GM18505 (cell line): Measurements from ENCODE around the gene KLHL17.
"Not testable (repeated sequence)": the region's sequence is repeated elsewhere in the genome, so short reads cannot be mapped to it uniquely, and the experiment has no call there.

ENCODE experiments used
- ATAC-seq: cut with Tn5 transposase; IDR thresholded peaks from one replicate; pipeline ENCODE4 v1.9.1; 2021; ENCODE audit not compliant: unreplicated experiment
- POLR2A ChIP-seq: IDR thresholded peaks from 4 replicates; pipeline ENCODE4 v1.6.1; 2011; ENCODE audit warnings: borderline replicate concordance; ENCODE audit not compliant: insufficient read depth, insufficient read length; ENCODE audit errors: extremely low read depth

Gene KLHL17

DNA sequence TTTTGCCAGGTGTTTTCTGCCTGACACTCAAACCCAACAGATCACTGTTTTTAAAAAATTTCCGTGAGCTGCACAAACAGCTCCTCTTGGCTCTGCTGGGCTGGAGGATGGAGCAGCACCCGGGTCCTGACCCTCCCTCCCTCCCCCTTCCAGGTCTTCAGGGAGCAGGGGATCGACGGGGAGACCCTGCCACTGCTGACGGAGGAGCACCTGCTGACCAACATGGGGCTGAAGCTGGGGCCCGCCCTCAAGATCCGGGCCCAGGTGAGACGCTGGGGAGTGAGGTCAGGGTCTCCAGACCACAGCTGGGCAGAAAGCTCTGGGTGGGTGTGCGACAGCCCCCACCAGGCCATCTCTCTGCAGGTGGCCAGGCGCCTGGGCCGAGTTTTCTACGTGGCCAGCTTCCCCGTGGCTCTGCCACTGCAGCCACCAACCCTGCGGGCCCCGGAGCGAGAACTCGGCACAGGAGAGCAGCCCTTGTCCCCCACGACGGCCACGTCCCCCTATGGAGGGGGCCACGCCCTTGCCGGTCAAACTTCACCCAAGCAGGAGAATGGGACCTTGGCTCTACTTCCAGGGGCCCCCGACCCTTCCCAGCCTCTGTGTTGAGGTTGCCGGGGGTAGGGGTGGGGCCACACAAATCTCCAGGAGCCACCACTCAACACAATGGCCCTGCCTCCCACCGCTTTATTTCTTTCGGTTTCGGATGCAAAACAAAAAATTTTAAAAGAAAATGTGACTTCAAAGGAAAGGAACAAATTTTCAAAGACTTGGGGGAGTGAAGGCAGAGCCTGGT lies 16.6 kb upstream of the KLHL17 start:
- TF ChIP-seq POLR2A: no peak
- no peak for ATAC-seq

DNA sequence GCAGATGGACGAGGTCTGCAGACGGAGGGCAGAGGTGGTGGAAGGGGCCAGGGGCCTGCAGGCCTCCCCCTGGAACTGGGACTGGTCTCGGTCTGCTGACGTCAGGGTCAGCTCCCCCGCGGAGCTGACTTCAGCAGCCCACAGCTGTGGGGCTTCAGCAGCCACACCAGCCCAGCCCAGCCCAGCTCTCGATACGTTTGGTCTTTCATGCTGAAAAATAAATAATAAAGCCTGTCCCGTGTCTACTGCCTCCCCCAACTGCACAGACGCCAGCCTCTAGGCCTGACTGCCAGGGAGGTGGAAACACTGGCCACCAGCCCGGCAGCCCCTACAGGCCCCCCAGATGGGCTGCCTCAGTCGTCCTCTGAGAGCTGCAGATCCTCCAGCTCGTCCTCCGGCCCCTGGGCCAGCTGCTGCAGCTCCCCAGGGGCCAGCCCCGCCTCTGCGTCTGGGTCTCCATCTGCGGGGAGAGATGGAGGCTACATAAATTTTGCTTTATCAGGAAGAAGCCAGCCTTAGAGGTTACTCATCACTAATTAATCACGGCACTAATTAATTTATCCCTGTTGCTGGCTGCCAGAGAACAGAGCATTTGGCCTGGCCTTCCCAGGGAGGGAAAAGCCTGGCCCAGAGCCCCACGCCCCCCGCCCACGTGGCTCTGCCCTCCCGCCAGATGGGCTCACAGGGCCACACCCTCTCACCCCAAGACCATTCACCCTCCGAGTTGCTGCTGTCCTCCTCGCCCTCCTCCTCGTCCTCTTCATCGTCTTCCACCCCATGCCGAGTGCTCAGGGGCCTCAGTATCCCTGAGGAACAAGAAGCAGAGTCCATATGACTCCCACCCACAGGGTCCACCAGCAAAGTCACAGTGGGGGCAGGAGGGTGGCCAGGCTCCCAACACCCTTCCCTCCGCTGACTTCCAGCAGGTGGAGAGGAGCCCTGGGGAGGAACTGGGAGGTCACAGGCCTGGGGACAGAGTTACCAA lies 15.8 kb upstream of the KLHL17 start:
- ATAC-seq: no peak
- no peak for TF ChIP-seq POLR2A

DNA sequence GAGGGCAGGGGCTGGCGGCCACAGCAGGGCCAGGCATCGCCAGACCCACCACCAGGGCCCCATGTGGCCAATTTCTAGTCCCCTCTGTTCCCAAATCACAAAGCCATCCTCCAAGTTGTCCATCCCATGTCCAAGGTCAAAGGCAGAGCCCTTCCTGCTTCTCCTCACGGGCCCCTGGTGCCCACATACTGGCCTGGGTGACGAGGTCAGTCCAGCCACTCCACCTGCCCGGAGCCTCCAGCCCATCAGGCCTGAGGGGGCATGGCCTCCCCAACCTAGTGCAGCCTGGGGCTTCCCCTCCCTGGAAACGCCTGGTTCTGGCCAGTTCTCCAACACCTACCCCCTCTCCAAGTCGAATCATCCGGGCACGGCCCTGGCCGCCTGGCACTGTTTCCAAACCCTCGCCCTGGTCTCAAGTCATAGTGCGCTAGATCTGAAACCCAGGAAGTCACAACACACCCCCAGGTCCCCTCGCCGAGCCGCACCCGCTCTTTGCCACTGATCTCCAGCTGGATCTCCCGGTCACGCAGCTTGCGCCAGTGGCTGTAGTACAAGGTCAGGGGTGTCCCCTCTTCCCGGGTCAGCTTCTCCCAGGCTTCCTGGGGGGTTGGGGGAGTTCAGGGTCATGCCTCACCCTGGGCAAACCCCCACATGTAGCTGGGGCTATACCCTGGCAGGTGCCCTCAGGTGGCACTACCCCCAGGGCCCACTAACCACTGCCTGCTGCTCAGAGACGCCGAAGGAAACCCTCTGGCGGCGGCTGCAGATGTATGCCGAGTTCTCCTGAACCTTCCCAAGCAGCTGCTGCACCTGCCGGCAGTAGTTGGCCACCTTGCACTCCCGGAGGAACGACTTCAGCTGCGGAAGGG lies 14.5 kb upstream of the KLHL17 start:
- ATAC-seq: no peak

DNA sequence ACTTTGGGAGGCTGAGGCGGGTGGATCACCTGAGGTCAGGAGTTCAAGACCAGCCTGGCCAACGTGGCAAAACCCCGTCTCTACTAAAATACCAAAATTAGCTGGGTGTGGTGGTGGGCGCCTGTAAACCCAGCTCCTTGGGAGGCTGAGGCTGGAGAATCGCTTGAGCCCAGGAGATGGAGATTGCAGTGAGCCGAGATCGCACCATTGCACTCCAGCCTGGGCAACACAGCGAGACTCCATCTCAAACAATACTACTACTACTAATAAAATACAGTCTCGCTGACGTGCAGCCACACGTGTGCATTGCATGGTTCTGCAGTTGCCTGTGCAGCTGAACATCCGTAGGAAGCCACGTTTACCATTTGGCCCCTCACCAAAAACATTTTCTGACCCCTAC lies 13.6 kb upstream of the KLHL17 start:
- ATAC-seq: not testable (repeated sequence)

More for the DNA sequence above, 14.5 kb upstream of the KLHL17 start:
- no peak for TF ChIP-seq POLR2A

DNA sequence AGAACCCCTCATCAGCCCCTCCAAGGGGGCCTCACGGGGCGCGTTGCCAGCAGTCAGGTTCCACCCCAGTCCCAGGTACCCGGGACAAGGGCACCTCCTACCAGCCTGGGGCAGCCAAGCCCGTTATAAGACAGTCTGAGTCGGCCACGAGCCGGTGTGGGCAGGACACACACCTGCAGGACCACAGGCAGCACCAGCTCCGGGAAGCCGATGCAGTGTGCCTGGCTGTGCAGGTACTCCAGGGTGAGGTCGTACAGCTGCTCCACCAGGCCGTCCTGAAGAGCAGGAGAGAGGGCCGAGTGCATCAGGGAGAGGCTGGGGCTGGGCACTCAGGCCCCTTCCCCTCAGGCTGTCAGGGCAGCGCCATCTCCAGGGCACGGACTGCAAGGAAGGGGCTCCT lies 12.4 kb upstream of the KLHL17 start:
- no peak for ATAC-seq
- TF ChIP-seq POLR2A: no peak

DNA sequence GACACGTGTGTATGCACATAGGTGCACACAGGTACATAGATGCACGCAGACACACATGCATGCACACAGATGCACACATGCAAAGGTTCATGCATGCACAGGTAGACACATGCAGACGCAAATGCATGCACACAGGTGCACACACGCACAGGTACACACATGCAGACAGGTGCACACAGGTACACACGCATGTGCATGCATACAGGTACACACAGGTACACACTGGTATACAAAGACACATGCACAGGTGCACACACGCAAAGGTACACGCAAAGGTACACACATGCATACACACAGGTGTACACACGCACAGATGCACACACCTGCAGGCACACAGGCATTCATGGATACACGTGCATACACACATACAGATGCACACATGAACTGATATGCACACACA lies 10.1 kb upstream of the KLHL17 start:
- no peak for TF ChIP-seq POLR2A
- ATAC-seq: no peak

DNA sequence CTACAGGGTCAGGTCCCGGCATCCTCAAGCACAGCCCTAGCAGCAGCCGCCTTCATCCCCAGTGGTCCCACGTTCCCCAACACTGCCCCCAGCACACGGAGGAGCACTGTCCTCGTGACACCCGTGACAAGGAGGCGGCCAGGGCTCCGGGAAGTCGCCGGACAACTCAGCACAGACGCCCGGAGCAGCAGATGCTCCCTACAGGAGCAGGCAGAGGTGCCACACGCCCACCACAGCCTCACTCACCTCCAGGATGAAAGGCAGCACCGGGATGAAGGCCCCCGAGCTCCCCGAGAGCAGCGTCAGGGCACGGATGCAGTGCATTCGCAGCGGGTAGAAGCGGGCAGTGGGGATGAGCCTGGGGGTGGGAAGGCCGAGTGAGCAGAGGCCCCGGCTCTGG lies 9.5 kb upstream of the KLHL17 start:
- TF ChIP-seq POLR2A: no peak
- no peak for ATAC-seq

DNA sequence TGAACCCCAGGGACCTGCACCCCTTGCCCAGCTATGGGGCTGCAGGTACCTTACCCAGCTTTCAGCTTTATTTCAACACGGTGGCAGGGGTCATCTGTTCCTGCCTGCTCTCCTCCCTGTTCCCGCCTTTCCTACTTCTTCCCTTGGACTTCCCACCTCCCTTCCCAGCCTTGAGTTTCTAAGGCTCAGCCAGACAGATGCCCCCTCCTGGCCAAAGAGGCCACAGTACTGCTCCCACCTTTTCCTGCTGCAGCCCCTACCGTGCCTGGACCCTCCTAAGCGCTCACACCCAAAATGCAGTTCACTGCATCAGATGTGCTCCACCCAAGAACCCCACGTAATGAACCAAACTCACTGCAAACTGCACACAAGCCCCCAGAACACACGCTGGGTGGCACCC lies 9.0 kb upstream of the KLHL17 start:
- no peak for TF ChIP-seq POLR2A
- ATAC-seq: no peak

DNA sequence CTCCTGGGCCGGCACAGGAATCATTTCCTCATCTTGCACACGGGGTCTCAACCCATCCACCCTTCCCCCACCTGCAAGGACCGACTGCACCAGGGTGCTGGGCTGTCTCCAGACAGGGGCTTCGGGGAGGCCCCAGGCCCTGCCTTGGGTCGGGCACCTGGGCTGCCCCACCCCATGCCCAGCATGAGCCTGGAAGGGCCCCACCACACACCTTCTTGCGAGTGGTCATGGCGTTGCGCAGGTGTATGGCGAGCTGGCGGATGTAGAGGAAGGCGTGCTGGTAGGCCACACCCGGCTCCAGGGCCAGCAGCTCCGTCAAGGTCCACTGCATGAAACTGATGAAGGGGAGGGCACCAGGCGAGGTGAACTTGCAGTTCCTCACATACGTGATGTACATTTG lies 8.2 kb upstream of the KLHL17 start:
- no peak for TF ChIP-seq POLR2A
- ATAC-seq: no peak

DNA sequence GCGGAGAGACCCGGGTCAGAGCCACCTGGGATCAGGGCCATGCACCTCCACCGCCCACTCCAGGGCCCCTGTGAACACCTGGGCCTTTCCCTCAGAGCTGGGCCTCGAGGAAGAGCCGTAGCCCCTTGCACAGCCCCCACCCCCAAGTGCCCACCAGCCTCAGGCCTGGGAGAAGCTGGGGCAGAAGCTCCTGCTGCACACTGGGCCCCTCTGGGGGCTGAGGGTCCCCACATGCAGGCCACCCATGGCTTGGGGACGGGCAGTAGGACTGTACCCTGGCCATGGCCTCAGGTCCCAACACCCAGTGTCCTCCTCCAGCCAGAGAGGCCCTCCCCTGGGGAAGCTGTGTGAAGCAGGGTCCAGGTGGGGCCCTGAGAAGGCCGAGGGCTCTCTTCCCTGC lies 7.8 kb upstream of the KLHL17 start:
- TF ChIP-seq POLR2A: no peak
- ATAC-seq: no peak

DNA sequence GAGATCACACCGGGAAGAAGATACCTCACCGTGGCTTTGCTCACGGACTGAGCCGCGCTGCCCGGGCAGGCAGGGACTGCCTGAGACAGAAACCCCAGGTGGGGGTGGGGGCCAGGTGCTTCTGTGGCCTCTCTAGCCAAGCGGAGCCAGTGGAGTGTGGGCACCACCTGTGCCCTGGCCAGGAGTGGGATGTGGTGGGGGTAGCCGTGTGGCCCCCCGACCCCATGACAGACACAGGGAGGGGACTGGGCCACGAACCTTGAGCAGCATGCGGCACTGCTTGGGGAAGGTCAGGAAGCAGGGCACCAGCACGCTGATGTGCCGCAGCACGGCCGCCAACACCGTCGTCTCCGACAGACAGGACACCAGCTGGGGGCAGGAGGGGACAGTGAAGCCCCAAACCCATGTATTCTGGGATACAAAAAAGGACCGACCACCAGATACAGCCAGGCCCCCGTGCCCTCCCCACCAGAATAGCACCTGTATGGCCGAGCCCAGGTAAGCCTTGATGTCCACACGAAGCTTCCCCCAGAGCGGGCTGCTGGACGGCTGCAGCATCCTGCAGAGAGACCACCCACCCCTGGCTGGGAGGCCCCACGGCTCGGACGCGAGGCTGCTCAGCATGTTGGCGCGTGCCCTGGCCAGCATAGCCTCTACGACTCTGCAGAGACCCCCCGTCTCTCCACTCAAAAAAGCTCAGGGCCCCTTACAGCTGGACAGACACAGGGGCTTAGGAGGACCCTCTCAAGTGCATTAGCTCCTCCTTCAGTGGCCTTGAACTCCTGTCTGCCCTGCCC lies 6.7 kb upstream of the KLHL17 start:
- TF ChIP-seq POLR2A: no peak
- no peak for ATAC-seq

DNA sequence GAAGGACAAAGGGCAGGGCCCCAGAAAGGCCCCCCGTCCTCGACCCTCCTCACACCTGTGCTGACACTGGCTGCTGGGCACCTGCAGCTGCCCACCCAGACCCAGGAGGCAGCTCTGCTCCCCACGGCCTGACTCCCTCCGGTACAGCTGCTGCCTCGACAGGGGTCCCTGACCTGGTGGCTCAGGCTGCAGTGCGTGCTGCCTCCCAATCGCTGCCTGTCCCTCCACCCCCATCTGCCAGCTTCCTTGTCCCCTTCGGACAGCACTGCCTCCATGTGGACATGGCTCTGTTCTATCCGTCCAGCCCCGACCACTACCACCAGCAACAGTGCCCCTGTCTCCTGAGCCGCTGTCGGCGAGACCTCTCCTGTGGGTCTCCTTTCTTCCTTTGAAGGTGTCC lies 5.5 kb upstream of the KLHL17 start:
- no peak for ATAC-seq
- no peak for TF ChIP-seq POLR2A
